Right lung (tissue), 10 donors: ENCODE results near the gene ZBTB26. TPM values are rescaled to one million over a fixed set of nuclear protein-coding genes. Genes with fewer than 3 reads are reported as not detected.

Experiments used
- DNase-seq, 2 donors: peaks; one replicate each; pipeline ENCODE4 v3.0.0-alpha.2; 2013
- long read RNA-seq, 8 donors: transcript quantifications; one replicate each; lab custom pipeline, GENCODE V29; 2026
- polyA plus RNA-seq, 5 donors: library from polyadenylated mRNA; unstranded; fragments of 120-200 nt; gene quantifications; one replicate each; pipeline versions ENCODE4 v1.2.1 to v1.2.3, GENCODE V29; 2013; ENCODE audit warnings: inconsistent platforms in 1 of 5, low replicate concordance in 1 of 5; ENCODE audit not compliant: insufficient read length in 5 of 5, insufficient read depth in 1 of 5

ZBTB26 gene
- 10 to 100 TPM; 14.5 to 23.5 (median 20.3) TPM for polyA plus RNA-seq
- long read RNA-seq, donor 1, full-length matches to known transcripts = 7 of 14 reads
- long read RNA-seq, donor 1, partial matches to known transcripts = 0 of 14 reads
- long read RNA-seq, donor 1, other reads (novel, unspliced or antisense) = 7 of 14 reads
- long read RNA-seq, donor 2, full-length matches to known transcripts = 4 of 4 reads
- long read RNA-seq, donor 2, partial matches to known transcripts = 0 of 4 reads
- long read RNA-seq, donor 2, other reads (novel, unspliced or antisense) = 0 of 4 reads
- long read RNA-seq, donor 3, partial matches to known transcripts = 8 of 8 reads
- long read RNA-seq, donor 3, other reads (novel, unspliced or antisense) = 0 of 8 reads
- long read RNA-seq, donor 4, full-length matches to known transcripts = 4 of 4 reads
- long read RNA-seq, donor 4, partial matches to known transcripts = 0 of 4 reads
- long read RNA-seq, donor 4, other reads (novel, unspliced or antisense) = 0 of 4 reads
- long read RNA-seq, donor 5, full-length matches to known transcripts = 3 of 3 reads
- long read RNA-seq, donor 5, partial matches to known transcripts = 0 of 3 reads
- long read RNA-seq, donor 5, other reads (novel, unspliced or antisense) = 0 of 3 reads
- long read RNA-seq, donor 6, full-length matches to known transcripts = 5 of 5 reads
- long read RNA-seq, donor 6, partial matches to known transcripts = 0 of 5 reads
- long read RNA-seq, donor 6, other reads (novel, unspliced or antisense) = 0 of 5 reads
- long read RNA-seq, donor 7, full-length matches to known transcripts = 7 of 7 reads
- long read RNA-seq, donor 7, partial matches to known transcripts = 0 of 7 reads
- long read RNA-seq, donor 7, other reads (novel, unspliced or antisense) = 0 of 7 reads
- long read RNA-seq, donor 8, full-length matches to known transcripts = 2 of 2 reads
- long read RNA-seq, donor 8, partial matches to known transcripts = 0 of 2 reads
- long read RNA-seq, donor 8, other reads (novel, unspliced or antisense) = 0 of 2 reads

GRCh38 chr9:122931226-122932121 lies at the start of gene ZBTB26:
Gene ZBTB26, minus strand, starts transcription at chr9:122931512. Its CDS starts 11,578 bp downstream, at chr9:122919934.
- DNase-seq = peak; percentile 90

- no peak for DNase-seq
Measured at GRCh38 chr9:122978601-122979000, 47.3 kb upstream of the ZBTB26 start.

DNA sequence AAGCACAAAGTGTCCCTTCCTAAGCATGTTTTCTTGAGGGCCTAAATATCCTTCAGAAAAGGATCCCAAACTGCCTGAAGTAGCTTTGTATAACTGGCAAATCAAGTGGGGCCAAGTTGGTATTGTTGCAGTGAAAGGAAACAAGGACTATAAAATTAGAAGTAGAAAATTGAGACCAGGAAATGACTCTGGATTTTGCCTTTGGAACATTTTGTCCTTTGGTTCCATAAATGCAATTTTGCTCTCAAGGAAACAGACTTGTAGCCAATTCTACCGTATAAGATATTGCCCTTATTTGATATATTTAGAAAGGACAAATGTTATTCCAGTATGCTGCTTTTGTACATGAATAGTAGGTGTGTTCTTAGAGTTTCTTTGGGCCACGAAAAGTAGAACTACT lies 43.9 kb upstream of the ZBTB26 start:
- no peak for DNase-seq

DNA sequence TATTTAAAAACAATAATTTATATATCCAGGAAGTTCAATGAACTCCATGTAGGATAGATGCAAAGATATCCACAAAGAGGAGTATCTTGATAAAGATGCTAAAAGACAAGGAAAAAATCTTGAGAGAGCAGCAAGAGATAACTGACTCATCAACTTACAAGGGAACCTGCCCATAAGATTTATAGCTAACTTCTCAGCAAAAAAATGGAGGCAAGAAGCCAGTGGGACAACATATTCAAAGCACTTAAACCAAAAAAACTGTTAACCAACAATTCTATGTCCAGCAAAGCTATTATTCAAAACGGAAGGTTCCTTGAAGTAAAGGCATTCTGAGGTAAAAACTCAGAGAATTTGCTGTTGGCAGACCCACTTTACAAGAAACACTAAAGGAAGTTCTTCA lies 29.8 kb upstream of the ZBTB26 start:
- no peak for DNase-seq

DNA sequence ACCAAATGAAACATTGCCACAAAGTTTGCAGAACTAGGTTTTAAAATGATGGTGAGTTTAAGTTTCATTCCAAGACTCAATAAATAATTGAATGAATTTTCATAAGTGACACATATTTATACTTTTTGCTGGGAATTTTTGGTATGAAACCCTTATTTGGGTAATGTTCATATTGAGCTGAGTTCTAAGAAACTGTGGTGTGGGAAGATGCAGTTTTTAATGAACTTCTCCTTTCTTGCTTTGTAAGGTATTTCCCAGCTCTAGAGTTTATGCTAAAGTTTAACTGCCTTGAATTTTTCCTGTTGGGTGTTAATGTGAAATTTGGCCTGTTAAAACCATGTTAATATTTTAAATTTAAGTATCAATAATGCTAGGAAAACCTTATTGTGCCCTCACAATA lies 24.6 kb upstream of the ZBTB26 start:
- no peak for DNase-seq

- DNase-seq = no peak
Measured at GRCh38 chr9:122954253-122954691, 23.0 kb upstream of the ZBTB26 start.

GRCh38 chr9:122951056-122951455 lies 19.7 kb upstream of the ZBTB26 start:
- DNase-seq = no peak

- DNase-seq = no peak
Measured at GRCh38 chr9:122950263-122950662, 19.0 kb upstream of the ZBTB26 start.

DNA sequence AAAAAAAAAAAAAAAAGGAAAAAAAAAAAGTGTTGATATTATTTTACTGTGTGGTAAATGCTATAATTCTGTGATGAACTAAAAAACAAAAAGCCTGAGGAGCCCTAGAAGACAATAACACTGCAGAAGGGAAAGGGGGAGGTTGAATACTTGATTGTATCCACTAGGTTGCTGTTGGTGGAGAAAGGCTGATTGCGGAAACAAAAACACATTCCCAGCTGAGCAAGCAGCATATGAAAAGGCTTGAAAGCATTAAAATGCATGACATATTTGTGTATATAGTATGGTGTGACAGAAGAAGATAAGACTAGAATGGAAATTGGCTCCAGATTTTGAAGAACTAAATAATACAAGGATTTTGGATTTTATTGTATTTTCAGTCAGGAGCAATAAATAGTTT lies 18.4 kb upstream of the ZBTB26 start:
- peak in 1 of 2 donors; percentile 23 for DNase-seq

GRCh38 chr9:122948313-122948712 lies 17.0 kb upstream of the ZBTB26 start:
- DNase-seq = no peak

GRCh38 chr9:122946461-122947005 lies 15.2 kb upstream of the ZBTB26 start:
- no peak for DNase-seq

DNA sequence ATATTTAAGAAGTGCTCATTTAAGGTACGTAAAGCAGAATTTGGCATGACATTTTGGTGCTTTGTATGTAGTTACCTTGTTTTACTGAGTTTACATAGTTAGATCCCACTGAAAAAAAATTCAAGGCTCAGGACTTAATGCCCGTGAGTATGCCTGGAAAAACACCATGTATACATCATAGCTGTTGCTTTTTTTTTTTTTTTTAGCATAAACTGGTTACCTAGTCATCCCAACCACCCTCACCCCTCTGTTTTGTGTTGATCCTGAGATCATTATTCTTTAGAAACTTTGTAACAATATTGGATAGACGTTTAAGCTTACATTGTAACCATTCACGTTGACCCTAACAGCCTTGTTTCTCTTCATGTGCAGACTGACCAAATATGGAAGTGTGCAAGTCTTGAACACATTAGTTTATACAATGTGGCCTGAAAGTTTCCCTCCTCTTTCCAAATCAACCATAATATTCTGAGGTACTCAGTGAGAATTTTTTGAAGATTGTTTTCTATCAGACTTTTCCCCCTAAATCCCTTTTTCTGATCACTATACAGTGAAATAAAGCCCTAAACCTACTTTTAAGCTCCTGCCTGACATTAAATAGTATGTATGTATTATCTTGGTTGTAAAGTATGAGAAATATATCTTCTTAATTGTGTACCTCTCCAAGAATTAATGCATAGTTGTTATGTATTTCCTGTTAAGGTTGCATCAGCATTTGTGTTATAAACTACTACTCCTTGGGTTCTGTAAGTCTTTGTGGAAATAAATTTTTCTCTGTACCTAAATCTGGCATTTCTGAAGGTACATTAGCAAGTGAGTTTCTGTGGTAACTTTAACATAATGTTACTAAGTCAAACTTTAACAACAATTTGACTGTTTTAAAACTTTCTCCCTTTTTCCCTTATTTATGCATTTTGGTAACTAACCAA lies 13.9 kb upstream of the ZBTB26 start:
- DNase-seq = no peak

DNA sequence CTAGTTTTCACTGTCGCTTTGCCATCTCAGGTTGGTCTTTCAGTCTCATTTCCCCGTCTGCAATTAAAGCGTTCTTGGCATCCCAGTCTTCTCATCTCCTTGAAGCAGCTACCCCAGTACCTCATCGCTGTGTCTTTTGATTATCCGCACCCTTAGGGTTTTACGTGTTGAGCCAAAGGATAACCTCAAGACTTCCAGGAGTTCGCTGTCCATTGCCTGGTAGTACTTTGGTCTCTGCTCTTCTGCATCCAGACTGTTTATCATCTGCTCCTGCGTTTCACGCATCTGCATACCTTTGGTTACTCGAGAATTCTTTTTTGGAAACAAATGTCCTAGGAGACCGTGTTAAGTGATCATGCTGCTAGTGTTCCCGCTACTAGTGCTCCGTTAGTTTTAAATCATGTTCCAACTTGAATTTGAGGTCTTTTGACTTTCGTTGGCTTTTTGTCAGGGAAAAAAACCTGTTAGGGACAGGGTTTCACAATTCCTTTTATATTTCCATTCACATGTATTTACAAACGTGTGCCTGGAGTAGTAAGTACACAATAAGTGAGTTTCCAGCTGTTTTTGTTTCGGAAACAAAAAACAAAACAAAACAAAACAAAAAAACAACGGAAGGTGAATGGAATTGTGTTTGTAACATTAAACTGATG lies 10.4 kb upstream of the ZBTB26 start:
- peak in 1 of 2 donors; percentile 15 for DNase-seq

- DNase-seq = peak; percentile 97 to 98
Measured at GRCh38 chr9:122940749-122941581, 9.7 kb upstream of the ZBTB26 start, which contains the start of gene RABGAP1. Gene RABGAP1, plus strand, starts transcription at chr9:122941020. Its CDS starts 16,040 bp downstream, at chr9:122957060.

DNA sequence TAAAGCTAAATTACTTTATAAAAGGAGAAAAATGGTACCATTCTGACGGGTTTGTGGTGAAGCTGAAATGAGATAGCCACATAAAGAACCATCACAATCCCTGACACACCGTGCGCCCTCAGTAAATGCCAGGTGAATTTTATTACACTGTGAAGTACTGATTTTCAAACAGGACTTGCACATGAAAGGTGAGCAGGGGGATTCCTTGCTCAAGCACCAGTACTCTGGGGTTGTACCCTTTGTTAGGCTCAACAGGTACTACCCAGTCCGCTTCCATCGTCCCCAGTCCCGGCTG lies 9.1 kb upstream of the ZBTB26 start:
- DNase-seq = no peak

DNA sequence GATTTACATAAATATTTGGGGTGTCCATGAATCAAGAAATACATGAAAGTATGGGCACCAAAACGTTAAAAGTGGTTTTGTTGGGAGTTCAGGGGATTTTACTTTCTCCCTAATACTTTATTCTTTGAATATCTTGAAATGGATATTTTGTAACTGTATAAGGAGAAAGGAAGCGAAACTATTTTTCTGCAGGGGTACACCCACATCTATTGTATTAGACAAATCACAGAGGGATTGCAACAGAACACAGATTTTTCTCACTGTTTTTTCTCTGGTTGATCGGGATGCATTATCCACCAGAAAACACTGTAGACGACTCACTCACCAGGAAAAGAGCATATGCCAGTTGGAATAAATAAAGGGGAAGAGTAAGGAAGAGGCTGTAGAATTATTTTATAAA lies 8.3 kb upstream of the ZBTB26 start:
- no peak for DNase-seq

DNA sequence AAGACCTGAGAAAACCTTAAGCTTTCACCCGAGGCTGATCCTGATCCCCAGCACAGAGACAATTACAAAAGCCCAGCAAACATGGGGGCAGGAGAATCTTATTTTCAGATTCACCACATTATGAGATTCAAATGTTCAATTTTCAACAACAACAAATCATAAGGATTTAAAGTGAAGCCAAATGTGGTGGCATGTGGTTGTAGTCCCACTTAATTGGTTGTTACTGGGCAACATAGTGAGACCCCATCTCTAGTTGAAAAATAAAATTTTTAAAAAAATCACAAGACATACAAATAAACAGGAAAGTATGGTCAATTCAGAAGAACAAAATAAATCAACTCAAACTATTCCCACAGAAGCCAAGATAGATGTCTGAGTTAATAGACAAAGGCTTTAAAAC lies 5.6 kb upstream of the ZBTB26 start:
- DNase-seq = no peak

- DNase-seq = no peak
Measured at GRCh38 chr9:122936464-122936863, 5.2 kb upstream of the ZBTB26 start.
